ENCODE results near the gene EPHB2.

EPHB2 gene

DNA sequence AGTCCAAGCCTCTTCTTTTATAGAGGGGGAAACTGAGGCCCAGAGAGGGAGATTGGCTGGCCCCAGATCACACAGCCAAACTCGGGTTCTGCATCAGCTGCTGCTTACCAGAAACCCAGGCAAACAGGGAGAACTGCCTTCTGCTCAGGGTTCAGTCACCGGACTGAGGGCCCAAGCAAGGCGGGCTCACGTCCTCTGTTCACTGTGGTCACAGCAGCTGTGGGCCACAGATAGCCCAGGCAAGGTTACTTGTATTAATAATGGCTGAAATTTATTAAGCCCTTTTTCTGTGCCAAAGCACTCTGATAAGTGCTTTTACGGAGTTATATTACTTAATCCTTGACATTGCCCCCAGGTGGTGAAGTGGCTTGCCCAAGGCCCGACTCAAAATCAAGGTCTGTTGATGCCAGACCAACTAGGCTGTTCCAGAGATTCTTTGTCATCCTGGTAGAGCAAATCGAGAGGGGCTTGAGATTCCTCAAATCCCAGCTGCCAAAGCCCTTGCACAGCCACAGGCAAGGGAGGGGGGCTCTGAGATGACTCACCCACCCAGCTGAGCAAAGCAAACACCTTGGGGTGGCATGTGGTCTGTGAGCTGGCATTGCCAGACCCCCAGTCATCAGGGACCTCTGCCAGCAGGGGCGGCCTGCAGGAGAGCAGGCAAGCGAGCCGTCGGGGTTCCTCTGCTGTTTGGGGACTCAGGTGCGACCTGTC, 36.5 kb downstream of the EPHB2 start:
- TF ChIP-seq, protein P1, sequence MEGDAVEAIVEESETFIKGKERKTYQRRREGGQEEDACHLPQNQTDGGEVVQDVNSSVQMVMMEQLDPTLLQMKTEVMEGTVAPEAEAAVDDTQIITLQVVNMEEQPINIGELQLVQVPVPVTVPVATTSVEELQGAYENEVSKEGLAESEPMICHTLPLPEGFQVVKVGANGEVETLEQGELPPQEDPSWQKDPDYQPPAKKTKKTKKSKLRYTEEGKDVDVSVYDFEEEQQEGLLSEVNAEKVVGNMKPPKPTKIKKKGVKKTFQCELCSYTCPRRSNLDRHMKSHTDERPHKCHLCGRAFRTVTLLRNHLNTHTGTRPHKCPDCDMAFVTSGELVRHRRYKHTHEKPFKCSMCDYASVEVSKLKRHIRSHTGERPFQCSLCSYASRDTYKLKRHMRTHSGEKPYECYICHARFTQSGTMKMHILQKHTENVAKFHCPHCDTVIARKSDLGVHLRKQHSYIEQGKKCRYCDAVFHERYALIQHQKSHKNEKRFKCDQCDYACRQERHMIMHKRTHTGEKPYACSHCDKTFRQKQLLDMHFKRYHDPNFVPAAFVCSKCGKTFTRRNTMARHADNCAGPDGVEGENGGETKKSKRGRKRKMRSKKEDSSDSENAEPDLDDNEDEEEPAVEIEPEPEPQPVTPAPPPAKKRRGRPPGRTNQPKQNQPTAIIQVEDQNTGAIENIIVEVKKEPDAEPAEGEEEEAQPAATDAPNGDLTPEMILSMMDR (IDR thresholded peaks at IDR 0.05; ENCODE audit: low read depth, low read length), result no peak
- DNase-seq (ENCODE audit: extremely low read depth, low read depth), result no peak

DNA sequence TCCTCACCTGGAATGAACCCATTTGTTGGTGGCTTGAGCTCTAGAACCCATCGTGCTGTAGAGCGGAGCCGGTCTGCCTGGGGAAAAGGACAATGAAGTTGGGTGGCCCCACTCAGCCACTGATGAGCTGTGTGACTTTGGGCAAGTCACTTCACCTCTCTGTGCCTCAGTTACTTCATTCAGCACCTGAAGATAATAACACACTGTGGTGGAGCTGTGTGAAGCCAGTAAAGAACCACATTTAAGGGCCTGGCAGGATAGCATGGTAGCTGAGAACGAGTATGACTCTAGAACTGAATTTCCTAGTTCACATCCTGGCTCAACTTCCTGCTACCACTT, 37.1 kb downstream of the EPHB2 start:
- DNase-seq (ENCODE audit: extremely low read depth, low read depth), result no peak
- TF ChIP-seq, protein P1 (IDR thresholded peaks at IDR 0.05; ENCODE audit: low read depth, low read length), result no peak

DNA sequence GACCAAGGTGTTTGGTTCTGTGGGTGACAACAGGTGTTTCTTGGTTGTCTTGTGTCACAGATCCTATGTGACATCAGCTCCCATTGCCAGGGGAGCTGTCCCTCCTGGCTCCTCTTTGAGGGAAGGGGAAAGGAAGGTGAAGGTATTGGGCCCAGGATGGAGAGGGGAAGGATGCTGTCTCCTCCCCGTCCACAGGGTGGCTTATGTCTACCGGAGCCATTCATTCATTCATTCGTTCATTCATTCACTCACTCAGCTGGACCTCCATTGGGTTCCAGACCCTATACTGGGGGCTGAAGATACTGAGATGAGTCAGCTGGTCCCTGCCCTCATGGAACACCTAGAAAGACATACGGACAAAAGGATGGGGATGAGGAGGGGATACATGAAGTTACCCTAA, 38.9 kb downstream of the EPHB2 start:
- DNase-seq (ENCODE audit: extremely low read depth, low read depth), result no peak

DNA sequence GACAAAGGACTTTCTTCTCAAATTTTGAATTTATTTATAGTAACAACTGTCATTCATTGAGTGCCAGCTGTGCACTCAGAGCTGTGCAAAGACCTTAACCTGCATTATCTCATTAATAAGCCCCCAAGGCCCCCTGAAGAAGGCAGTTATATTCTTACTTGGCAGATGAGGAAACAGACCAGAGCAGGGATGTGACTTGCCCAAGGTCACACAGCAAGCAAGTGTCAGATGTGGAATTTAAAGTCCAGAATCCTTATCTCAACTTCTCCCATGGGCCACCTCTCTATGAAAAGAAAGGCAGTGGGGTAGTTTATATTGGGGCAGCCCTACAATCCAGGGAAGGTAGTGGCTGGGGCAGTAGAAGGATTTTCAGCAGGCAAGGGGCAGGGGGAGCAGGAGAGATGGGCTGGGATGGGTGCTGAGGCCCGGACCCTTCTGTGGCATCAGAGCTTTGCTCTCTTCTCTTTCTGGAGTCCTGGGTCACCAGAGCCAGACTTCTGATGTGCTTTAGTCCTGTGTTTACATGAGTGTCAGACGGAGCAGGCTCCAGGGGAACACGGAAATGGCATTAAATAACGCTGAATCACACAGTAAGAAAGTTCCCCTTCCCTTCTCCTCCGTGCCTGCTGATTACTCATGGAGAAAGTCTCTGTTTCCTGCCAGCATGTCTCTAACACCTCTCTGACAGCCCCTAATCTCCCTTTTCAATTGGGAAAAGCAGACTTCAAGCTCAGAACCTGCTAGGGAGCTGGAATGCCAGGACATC, 39.5 kb downstream of the EPHB2 start:
- TF ChIP-seq, protein P1 (IDR thresholded peaks at IDR 0.05; ENCODE audit: low read depth, low read length), result no peak
- DNase-seq (ENCODE audit: extremely low read depth, low read depth), result peak; percentile 73

More for the DNA sequence above, 38.9 kb downstream of the EPHB2 start:
- TF ChIP-seq, protein P1 (IDR thresholded peaks at IDR 0.05; ENCODE audit: low read depth, low read length), result no peak

DNA sequence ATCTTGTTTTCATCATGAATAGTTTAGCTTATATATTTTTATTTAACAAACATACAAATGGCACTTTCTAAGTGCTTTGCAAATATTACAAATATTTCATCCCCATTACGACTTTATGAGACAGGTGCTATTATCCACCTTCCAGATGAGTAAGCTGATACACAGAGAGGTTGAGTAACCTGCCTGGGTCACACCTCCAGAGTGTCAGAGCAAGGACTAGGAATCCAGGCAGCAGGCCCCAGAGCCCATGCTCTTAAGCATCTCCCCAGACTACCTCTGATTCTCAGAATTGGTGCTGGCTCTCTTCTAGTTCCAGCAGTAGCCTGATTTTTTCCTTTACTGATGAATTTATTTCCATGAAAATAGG, 40.0 kb downstream of the EPHB2 start:
- no peak for DNase-seq (ENCODE audit: extremely low read depth, low read depth)
- TF ChIP-seq, protein P1 (IDR thresholded peaks at IDR 0.05; ENCODE audit: low read depth, low read length), result no peak

DNA sequence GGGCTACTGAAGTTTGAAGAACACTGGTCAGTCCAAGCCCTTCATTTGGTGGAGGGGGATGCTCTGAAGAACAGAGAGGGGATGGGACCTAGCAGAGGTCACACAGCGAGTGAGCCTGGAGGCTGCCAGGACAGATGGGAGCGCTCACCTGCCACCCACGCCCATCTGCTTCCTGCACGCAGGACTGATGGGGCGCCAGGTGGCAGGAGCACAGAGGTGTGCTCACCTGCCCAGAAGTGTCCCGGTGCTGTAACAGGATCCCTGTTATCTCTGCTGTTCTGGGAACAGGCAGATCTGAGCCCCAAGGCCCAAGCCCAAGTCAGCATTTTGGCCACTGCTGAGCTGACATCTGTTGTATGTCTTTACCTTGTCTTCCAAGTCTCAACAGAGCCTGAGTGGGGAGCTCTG, 40.5 kb downstream of the EPHB2 start:
- TF ChIP-seq, protein P1 (IDR thresholded peaks at IDR 0.05; ENCODE audit: low read depth, low read length), result no peak
- DNase-seq (ENCODE audit: extremely low read depth, low read depth), result no peak

DNA sequence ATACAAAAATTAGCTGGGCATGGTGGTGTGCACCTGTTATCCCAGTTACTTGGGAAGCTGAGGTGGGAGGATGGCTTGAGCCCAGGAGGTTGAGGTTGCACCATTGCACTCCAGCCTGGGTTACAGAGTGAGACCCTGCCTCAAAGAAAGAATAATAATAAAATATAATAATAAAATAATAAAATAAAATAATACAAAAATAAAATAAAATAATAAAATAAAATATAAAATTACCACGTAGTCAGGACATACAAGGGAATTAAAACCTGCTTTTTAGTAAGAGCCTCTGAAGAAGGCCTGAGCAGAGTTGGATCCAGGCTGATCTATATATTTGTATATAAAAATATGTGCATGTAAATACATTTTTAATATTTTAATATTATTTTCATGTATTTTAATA, 41.7 kb downstream of the EPHB2 start:
- TF ChIP-seq, protein P1 (IDR thresholded peaks at IDR 0.05; ENCODE audit: low read depth, low read length), result no peak
- no peak for DNase-seq (ENCODE audit: extremely low read depth, low read depth)
